ENCODE data around the gene SLC28A1.

GRCh38 chr15:84917452-84917851 is 33.0 kb downstream of the SLC28A1 start:
- TF ChIP-seq EZH2 (IDR thresholded peaks at IDR 0.05; ENCODE audit: insufficient read depth, poor library complexity, severe bottlenecking) (no peak), EZH2phosphoT487 (IDR thresholded peaks at IDR 0.05; ENCODE audit: insufficient read depth, low read depth) (no peak)

All from GM23248 (cell line).